HG02943 (cell line): Measurements from ENCODE around the gene SYTL3.
"Not testable (repeated sequence)": the region's sequence is repeated elsewhere in the genome, so short reads cannot be mapped to it uniquely, and the experiment has no call there.

Experiments used
- ATAC-seq: cut with Tn5 transposase; IDR thresholded peaks from one replicate; pipeline ENCODE4 v1.9.1; 2021; ENCODE audit warnings: mild to moderate bottlenecking, low read depth, moderate library complexity; ENCODE audit not compliant: unreplicated experiment

SYTL3 gene

DNA sequence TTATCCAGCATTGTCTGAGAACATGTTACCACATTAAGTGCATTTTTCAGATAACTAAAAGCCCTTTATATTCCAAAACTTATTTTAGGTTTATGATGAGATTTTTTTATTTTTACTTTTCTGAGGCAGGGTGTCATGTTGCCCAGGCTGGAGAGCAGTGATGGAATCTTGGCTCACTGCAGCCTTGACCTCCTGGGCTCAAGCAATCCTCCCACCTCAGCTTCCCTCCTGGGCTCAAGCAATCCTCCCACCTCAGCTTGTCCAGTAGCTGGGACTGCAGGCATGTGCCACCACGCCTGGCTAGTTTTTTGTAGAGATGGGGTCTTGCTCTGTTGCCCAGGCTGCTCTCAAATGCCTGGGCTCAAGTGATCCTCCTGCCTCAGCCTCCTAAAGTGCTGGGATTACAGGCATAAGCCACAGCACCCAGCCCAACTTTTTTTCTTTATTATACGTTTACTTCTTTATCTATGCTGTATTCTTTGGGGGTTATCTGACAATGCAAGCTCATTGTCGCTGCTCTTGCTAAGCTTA, 11.5 kb upstream of the SYTL3 start:
- no peak for ATAC-seq

DNA sequence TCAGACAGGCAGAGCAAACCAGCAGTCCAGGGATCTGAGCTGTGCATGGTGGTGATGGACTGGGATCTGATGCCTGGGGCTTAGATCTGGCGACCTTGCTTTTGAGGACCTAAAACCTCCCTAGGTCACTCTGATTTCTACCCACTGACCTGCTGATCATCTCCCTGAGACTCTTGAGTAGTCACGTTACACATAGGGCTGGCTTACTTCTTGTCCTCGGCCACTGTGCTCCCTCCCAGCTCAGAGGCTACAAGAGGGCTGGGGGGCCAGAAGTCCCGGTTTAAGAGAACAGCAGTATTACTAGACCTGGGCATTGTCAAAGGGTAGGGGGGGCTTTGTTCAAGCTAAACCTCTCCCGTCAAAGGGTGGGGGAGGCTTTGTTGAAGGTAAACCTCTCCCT, 10.8 kb upstream of the SYTL3 start:
- ATAC-seq = no peak

DNA sequence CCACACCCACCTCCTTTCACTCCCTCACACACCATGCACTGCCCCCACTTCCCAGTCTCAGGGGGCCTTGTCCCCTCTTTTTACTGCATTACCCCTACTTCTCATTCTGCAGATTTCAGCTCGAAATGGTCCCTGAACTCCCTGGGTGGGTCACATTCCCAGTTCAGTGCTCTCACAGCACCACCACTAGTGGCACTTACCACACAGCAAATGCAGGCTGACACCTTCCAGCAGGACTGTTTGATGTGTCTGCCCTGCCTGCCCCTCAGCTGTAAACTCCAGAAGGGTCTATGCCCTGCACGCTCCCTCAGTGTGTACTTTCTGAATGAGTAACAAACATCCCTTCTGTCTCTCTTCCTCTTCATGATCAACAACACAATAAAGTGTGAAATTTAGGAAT, 9.3 kb upstream of the SYTL3 start:
- no peak for ATAC-seq

DNA sequence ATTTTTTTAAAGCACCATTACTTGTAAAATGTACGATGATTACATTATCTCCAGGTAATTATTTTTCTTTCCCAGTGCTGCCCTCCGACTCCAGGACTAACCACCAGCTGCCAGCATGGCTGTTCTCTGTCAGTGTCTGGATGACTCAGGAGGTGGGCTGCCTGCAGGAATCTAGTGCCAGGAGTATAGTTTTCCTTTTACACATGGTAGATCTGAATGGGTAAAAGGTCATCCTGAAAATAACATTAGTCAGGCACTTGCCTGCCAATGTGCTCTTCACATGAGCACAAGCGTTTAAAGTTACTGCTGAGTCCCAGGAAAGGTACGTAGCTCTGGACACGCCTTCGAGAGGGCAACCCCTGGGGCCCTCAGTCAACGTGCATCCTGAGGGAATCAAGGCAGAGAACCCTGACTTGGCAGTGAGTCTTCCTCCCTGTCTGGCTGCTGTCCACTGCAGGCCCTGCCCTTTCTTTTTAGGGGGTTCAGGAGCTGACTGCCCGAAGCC, 7.7 kb upstream of the SYTL3 start:
- no peak for ATAC-seq

DNA sequence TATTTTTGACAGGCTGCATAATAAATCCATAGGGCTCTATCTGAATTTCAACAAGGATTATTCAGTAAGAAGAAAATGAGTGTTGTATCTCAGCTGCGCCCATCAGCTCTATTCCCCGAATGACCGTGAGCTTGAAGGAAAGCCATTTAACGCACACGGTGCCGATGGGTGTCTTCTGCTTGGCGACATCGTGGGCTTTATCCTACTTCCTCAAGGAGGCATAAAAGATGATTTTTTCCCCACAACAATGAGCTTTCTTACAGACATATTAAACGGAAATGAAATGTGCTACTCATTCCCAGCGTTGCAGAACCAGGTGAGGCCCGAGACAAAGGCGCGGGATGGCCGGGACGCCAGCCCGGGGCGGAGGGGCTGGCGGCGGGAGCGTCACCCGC, 6.0 kb upstream of the SYTL3 start:
- no peak for ATAC-seq

DNA sequence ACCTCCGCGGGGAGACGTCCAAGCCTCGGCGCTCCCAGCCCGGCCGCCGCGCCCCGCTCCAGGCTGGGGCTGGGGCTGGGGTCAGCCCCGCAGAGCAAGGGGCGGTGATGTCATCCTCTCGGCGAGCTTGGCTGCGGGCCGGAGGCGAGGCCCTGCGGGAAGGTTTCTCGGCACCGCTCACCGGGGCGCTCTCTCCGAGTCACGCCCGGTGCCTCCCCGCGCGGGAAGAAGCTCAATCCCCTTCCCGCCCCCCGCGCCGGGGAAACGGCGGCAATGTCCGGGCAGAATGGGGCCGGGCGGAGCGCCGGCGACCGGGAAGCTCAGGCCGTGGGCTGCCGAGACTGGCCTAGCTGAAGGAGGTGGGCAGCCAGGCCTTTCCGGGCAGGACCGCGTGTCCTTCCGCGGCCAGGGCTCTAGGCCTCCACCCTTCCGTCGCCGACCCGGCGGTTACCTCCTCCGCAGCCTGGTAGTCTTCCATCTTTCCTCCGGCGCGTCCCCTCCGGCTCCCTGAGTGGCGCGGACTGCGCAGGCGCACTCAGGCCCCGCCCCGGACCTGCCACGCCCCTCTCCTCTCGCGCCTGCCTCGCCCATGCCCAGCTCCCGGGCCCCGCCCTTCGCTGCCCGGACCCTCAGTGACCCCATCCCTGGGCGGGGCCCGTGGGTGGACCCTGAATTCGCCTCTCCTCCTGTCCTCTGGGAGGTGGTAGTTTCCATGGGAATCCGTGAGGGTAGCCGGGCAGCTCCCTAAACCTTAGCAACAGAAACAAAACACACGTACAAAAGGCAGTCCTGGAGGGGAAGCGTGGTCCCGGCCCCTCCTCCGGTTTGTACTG, 5.4 kb upstream of the SYTL3 start, which contains the start of gene DYNLT1:
Gene DYNLT1 (minus strand): TSS at position 513 of the 833 bp plus-strand sequence. CDS start 35 bp downstream, at position 478.
- peak; percentile 57 for ATAC-seq

DNA sequence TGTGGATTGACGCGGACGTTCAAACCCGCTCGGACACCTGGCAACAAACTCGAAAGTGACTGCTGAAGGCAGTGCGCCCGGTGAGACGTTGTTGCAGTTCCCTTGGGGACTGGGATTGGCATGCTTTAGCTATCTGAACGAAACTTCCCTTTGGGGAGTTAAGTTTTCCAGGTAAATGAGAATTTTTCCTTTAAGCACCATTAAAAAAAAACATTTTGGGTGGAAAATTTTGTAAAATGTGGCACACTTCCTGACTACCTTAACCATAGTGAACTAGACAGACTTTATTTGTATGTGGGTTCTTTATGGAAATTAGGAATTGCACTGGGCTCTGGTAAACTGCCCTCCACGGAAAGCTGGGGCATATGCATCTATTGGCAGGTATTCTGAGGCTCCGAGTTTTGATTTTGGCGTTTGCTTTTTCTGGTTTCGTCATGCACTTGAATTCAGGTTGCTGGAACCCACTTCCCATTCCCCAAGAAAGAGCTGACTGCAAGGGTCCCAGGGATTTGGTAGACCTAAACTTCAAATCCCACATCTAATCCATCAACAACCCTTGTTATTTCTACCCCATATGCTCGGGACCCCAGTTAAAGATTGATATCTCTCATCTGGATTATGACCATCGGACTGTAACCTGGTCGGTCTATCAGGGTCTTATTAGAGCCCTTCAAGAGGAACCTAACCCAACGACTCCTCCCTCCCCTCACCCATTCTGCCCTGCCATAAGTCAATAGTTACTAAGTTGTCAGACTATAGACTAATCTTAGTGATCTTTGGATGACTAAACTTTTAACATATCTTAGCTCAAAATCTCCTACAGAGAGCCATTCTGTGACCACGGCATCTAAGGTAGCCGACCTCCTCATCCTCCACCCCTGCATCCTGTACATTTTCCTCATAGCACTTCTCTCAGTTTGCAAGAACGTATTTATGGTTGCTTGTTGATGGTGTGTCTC, 4.5 kb upstream of the SYTL3 start:
- no peak for ATAC-seq

DNA sequence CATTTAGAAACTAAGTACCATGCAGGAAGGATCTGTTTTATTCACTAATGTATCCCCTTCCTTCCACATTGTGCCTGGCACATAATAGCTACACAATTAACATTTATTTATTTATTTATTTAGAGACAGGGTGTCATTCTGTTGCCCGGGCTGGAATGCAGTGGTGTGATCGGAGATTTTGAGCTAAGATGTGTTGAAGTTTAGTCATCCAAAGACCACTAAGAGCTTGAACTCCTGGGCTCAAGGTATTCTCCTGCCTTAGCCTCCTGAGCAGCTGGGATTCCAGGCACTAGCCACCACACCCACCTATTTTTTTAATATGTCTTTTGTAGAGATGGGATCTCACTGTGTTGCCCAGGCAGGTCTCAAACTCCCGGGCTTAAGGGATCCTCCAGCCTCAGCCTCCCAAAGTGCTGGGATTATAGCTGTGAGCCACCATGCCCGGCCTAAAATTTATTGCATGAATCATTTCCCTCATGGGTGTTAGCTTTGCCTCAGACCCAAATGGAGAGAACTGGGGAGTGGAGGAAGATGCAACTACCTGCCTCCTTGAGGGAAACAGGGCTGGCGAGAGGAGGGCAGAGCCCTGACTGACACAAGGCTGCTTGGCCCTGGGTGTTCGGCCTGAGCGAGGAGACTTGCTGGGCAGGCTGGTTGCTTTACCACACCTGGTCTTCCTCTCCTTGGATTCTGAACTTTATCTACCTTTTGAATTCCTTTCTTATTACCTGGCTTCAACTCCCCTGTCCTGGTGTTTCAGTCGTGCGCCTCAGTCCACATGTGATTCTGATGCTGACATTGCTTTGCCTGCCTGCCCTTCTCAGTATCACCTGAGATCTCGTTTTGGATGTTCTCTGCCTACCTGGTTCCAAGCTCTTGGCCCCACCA, 3.6 kb upstream of the SYTL3 start:
- no peak for ATAC-seq

DNA sequence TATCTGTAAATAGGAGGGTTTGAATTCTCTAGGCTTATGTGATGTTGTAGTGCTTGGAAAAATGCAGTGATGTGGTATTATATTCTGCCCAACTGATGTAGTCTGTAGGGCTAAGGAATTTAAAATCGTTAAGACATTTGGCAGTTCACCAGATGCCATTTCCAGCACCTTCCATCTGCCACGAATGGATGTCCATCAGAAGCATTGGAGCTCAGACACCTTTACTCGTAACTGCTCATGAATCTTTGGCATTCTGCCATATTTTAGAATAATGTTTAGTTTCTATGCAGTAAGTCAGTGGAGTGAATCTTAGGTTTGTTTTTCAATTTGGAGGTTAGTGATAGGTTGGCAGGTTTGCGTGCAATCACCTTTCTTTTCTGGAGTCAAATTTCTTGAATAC, 2.4 kb upstream of the SYTL3 start:
- ATAC-seq = no peak

DNA sequence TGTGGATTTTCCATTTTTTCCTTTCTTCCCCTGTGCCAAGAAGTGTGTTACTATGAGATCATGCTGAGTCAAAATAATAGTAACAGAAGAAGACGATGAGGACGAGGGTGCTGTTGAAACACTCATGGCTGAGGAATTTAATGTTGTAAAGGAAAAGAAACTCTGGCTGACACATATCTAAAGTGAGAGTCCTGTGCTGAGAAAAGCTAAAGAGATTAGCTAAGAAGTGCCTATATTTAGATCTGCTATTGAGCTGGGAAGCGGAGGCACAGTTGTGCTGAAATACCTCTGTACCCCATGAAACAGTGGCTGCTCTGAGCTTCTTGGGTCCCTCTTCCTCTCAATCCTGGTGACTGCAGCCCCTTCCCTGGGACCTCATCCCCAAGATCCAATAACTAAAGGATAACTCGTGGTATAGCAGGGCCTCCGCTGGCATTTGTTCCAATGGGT, 1.1 kb upstream of the SYTL3 start:
- no peak for ATAC-seq

DNA sequence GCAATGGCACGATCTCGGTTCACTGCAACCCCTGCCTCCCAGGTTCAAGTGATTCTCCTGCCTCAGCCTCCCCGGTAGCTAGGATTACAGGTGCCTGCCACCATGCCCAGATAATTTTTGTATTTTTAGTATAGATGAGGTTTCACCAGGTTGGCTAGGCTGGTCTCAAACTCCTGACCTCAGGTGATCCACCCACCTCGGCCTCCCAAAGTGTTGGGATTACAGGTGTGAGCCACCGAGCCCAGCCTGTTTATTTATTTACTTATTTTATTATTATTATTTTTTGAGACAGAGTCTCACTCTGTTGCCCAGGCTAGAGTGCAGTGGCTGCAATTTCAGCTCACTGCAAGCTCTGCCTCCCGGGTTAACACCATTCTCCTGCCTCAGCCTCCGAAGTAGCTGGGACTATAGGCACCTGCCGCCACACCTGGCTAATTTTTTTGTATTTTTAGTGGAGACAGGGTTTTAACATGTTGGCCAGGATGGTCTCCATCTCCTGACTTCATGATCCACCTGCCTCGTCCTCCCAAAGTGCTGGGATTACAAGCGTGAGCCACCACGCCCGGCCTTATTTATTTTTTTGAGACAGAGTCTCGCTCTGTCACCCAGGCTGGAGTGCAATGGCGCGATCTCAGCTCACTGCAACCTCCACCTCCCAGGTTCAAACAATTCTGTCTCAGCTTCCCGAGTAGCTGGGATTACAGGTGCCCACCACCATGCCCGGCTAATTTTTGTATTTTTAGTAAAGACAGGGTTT, 2.3 kb downstream of the SYTL3 start:
- not testable (repeated sequence) for ATAC-seq

DNA sequence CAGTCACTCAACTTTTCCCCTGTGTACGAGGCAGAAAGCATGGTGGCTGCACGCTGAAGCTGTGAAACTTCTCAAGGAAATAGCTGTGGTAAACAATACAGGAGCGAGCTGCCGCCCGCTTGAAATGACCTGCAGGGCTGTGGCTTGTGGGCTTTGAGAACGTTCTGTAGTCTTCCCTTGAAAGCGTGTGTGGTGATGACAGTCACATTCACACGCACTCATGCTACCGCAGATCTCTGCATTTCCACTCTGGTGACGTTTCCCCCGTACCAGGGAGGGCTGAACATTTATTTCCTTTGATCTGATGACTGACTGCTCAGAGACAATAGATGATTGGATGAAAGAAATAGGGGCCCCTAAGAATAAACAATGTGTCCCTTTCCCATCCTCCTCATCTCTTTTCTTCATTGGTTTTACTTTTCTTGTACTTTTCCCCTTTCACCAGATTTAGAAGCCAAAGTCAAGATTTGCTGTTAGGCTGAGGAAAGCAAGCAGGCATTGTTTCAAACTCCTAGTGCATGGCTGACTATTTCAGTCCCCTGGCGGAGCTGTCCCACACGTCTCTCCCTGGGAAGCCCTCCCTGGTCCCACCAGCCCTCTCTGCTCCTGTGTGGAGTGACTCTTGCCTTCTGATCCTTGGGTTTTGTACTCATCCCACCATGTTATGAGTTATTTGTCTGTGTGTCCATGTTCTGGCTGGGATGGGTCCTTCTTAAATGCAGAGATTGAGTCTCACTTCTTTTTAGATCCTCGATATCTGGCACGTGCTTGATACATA, 3.9 kb downstream of the SYTL3 start:
- peak; percentile 51 for ATAC-seq

DNA sequence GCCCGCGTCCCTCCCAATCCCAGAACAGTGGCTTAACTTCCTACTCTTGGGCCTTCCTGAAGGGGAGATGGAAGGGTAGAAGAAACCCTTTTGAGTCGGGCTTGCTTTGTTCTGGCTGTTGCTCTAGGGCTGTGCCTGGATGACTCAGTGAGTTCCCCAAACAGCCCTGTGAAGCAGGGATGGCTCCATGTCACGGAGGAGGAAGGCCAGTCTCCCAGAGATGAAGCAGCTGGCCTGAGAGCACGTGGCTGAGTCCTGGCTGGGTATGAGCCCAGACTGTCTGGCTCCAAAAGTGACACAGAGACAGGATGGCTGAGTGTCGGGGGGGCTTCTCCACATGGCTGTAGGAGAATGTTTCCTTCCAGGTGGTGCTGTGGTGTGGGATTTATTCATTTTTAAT, 4.6 kb downstream of the SYTL3 start:
- no peak for ATAC-seq

DNA sequence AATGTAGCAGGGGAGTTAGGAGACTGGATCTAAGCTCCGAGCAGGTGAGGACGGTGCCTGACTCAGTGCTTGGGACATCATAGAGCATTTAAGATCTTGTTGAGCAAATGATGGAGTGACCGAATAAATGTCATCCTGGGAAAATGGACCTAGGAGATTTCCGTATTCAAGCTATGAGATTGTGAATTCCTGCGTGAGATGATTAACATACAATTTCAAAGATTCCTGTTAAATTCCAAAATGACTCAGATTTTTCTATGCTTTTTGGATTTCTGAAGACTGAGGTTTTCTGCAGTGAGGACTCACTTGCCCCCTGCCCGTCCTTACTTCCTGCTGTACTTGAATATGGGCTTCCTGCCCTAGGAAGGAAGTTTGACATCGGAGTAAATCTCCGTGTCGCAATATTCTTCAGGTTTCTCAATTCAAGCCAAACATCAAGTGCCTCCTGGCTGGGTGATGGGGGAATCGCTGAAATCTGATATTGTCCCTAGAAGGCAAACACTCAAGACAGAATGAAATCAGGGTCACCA, 5.2 kb downstream of the SYTL3 start:
- no peak for ATAC-seq

DNA sequence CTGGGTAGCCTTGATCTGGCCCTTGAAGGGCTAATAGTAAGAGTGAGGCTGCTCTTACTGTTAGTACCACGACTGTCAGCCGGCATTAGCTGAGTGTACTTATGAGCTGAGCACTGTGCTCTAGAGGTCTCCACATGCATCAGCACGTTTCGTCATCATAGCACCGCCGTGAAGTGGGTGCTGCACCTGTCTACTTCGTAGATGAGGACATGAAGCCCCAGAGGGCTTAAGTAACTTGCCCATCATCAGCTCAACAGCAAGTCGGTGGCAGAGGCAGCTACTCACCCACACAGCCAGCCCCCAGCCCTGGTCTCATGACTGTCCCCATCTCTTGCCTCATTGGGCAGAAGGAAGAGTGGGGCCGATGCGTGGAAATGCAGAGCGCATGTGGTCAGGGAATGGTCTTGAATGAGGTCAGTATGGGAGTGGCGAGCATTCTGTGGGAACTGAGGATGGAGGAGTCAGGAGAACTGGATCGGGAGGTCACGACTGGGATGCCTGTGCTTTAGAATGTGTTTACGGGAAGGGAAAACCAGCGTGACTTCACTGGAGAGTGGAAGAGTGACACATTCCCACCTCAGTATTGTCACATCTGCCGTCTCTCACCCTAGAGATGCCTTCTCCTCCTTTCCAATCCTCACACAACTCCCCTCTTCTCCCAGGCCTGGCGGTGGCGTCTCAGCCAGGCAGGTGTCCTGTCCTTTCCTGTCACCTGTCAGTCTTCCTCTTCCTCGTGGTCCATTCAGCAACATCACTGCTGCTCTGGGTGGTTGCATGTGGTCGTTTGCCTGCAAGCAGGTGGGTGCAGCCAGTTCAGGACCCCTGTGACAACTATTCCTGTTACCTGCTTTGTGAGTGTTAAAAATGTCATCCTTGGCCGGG, 6.0 kb downstream of the SYTL3 start:
- ATAC-seq = no peak

DNA sequence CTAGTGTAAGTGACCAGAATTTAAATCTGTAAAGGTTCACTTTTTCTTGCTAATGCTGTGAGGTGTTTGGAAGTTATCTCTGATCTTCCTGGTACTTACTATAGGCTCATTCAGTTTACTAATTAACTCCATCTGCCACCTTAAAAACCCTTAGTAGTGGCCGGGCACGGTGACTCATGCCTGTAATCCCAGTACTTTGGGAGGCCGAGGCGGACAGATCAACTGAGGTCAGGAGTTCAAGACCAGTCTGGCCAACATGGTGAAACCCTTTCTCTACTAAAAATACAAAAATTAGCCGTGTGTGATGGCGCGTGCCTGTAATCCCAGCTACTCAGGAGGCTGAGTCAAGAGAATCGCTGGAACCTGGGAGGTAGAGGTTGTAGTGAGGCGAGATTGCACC, 7.1 kb downstream of the SYTL3 start:
- not testable (repeated sequence) for ATAC-seq

DNA sequence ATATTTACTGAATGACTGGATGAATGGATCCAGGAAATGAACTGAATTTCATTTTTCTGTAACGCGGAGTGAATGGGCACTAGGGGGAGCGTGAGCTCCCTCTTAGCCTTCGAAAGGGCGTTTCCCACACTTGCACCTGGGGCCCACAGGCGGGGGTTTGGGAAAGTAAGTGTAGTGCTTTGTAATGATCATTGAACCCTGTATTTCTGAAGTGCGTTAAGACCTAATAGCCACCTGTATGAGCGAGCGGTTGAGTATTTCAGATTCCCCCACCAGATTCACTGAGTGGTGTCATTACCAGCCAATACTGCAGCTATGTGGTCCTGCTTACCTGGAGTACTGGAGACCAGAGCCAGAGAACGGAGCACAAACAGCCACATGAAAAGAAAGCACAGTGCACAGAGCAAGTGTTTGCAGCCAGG, 10.5 kb downstream of the SYTL3 start:
- ATAC-seq = peak; percentile 74
